Uterus (tissue), 4 donors: ENCODE results near the gene FARS2. TPM values are rescaled to one million over a fixed set of nuclear protein-coding genes. Genes with fewer than 3 reads are reported as not detected.

ENCODE experiments used
- DNase-seq, 2 donors: peaks; one replicate each; pipeline ENCODE4 v3.0.0-alpha.2; 2019 to 2020
- H3K27ac ChIP-seq, 2 donors: fragments of 200-600 bp; sonication (generic); 1 replicate in 1 of 2; 2 replicates in 1 of 2; pipeline ENCODE4 v1.5.1; 2016 to 2018
- H3K27me3 ChIP-seq, 2 donors: fragments of 200-600 bp; sonication (generic); one replicate each; pipeline ENCODE4 v1.5.1; 2018 to 2019; ENCODE audit warnings: control low read depth in 1 of 2
- H3K36me3 ChIP-seq, 2 donors: fragments of 200-600 bp; sonication (generic); one replicate each; pipeline ENCODE4 v1.5.1; 2019; ENCODE audit warnings: control low read depth in 1 of 2
- H3K4me1 ChIP-seq, 2 donors: fragments of 200-600 bp; sonication (generic); one replicate each; pipeline ENCODE4 v1.5.1; 2018 to 2019; ENCODE audit warnings: control low read depth in 1 of 2
- H3K4me3 ChIP-seq, 2 donors: fragments of 200-600 bp; sonication (generic); 1 replicate in 1 of 2; 2 replicates in 1 of 2; pipeline ENCODE4 v1.5.1; 2018 to 2019; ENCODE audit warnings: mild to moderate bottlenecking in 1 of 2
- H3K9me3 ChIP-seq, 2 donors: fragments of 200-600 bp; sonication (generic); one replicate each; pipeline ENCODE4 v1.5.1; 2019; ENCODE audit warnings: control low read depth in 1 of 2
- CTCF ChIP-seq, 4 experiments: fragments of 200-600 bp in 2 of 4; fragments of 450-650 bp in 2 of 4; sonication (generic) in 2 of 4; IDR thresholded peaks; one replicate each; pipeline ENCODE4 v1.5.1; 2016 to 2019; ENCODE audit warnings: antibody characterized with exemption in 4 of 4, mild to moderate bottlenecking in 2 of 4, moderate library complexity in 1 of 4
- POLR2A ChIP-seq, 2 donors: fragments of 450-650 bp; IDR thresholded peaks; one replicate each; pipeline ENCODE4 v1.6.1; 2016; ENCODE audit warnings: antibody characterized with exemption in 2 of 2, mild to moderate bottlenecking in 1 of 2, moderate library complexity in 1 of 2
- intact Hi-C: fragments of 100-400 bp; cut with DNase I; formaldehyde crosslinking; loops from one replicate; pipeline ENCODE4 v1.15.1; 2023; ENCODE audit warnings: low total_unique reads
- total RNA-seq, 4 donors: library from RNA; depleted of rRNA in 3 of 4; stranded (reverse); fragments of >200 nt in 3 of 4; gene quantifications; one replicate each; pipeline versions ENCODE4 v1.1.0 to v1.2.4, GENCODE V29; 2014 to 2023
- donor health status: DM: yes; HTN: yes; CAD: no.

The FARS2 gene
- total RNA-seq, 4 donors from 2014 or later: 14.4 to 32.5 (median 25.6) TPM

GRCh38 chr6:5341845-5342244 is 80.5 kb downstream of the FARS2 start:
- Histone ChIP-seq H3K36me3 (no peaks in the 10 kb centered on the region), H3K4me1 (no peaks in the 10 kb centered on the region), H3K9me3 (no peaks in the 10 kb centered on the region), H3K27me3 (no peaks in the 10 kb centered on the region), H3K27ac (no peak overlapping the region), H3K4me3 (no peak overlapping the region)
- intact Hi-C loops: no loop called here
- no peak for DNase-seq
- no peak for TF ChIP-seq POLR2A (IDR thresholded peaks at IDR 0.05)
- no peak for TF ChIP-seq CTCF (IDR thresholded peaks at IDR 0.05)

GRCh38 chr6:5343998-5344397 is 82.7 kb downstream of the FARS2 start:
- no peak for TF ChIP-seq POLR2A (IDR thresholded peaks at IDR 0.05)
- no peak for TF ChIP-seq CTCF (IDR thresholded peaks at IDR 0.05)

GRCh38 chr6:5345324-5345723 is 84.0 kb downstream of the FARS2 start:
- Histone ChIP-seq H3K27me3 (no peaks in the 10 kb centered on the region), H3K4me1 (no peaks in the 10 kb centered on the region), H3K36me3 (no peaks in the 10 kb centered on the region), H3K9me3 (no peaks in the 10 kb centered on the region), H3K4me3 (no peak overlapping the region), H3K27ac (no peak overlapping the region)
- intact Hi-C loops: no loop called here
- no peak for DNase-seq
- TF ChIP-seq CTCF (IDR thresholded peaks at IDR 0.05) (no peak), POLR2A (IDR thresholded peaks at IDR 0.05) (no peak)

More at GRCh38 chr6:5343998-5344397, 82.7 kb downstream of the FARS2 start:
- peak in 1 of 2 donors; percentile 17 for DNase-seq
- no peaks in the 10 kb centered on the region for H3K4me1 ChIP-seq
- no peaks in the 10 kb centered on the region for H3K36me3 ChIP-seq
- intact Hi-C loops: no loop called here
- no peak overlapping the region for H3K4me3 ChIP-seq
- no peaks in the 10 kb centered on the region for H3K9me3 ChIP-seq
- no peak overlapping the region for H3K27ac ChIP-seq
- no peaks in the 10 kb centered on the region for H3K27me3 ChIP-seq

- no peaks in the 10 kb centered on the region for H3K27me3 ChIP-seq
- TF ChIP-seq CTCF (IDR thresholded peaks at IDR 0.05): no peak
- TF ChIP-seq POLR2A (IDR thresholded peaks at IDR 0.05): no peak
- H3K36me3 ChIP-seq: no peaks in the 10 kb centered on the region
These were observed 90.4 kb downstream of the FARS2 start for GRCh38 chr6:5351552-5352210.

GRCh38 chr6:5353971-5354370 is 92.7 kb downstream of the FARS2 start:
- H3K36me3 ChIP-seq: no peaks in the 10 kb centered on the region
- H3K4me3 ChIP-seq: no peak overlapping the region
- H3K27ac ChIP-seq: no peak overlapping the region
- intact Hi-C loops: no loop called here
- no peak for DNase-seq
- no peaks in the 10 kb centered on the region for H3K27me3 ChIP-seq
- no peak for TF ChIP-seq POLR2A (IDR thresholded peaks at IDR 0.05)
- no peak for TF ChIP-seq CTCF (IDR thresholded peaks at IDR 0.05)
- H3K4me1 ChIP-seq: no peaks in the 10 kb centered on the region
- no peaks in the 10 kb centered on the region for H3K9me3 ChIP-seq

More at GRCh38 chr6:5351552-5352210, 90.4 kb downstream of the FARS2 start:
- no peak for DNase-seq
- intact Hi-C loops: no loop called here
- Histone ChIP-seq H3K4me3 (no peak overlapping the region), H3K9me3 (no peaks in the 10 kb centered on the region), H3K4me1 (no peaks in the 10 kb centered on the region), H3K27ac (no peak overlapping the region)
